MM.1S (cell line): ENCODE measurements around the gene ABO.
"Not testable (repeated sequence)": the region's sequence is repeated elsewhere in the genome, so short reads cannot be mapped to it uniquely, and the experiment has no call there.

Experiments
- DNase-seq: peaks from one replicate; pipeline ENCODE4 v3.0.0-alpha.2; 2015
- H2AFZ ChIP-seq: fragments of 300-600 bp; sonication (generic); 2 replicates; pipeline ENCODE4 v1.6.0; 2016; ENCODE audit warnings: antibody characterized with exemption, low read length
- H3F3A ChIP-seq: fragments of 300-600 bp; sonication (generic); 2 replicates; pipeline ENCODE4 v1.6.1; 2016; ENCODE audit warnings: mild to moderate bottlenecking, antibody characterized with exemption, low read length, moderate library complexity, mixed read lengths; ENCODE audit not compliant: insufficient read depth
- H3K27ac ChIP-seq: fragments of 300-600 bp; sonication (generic); 2 replicates; pipeline ENCODE4 v1.5.1; 2016; ENCODE audit warnings: mild to moderate bottlenecking, low read length
- H3K27me3 ChIP-seq: fragments of 300-600 bp; sonication (generic); replicated peaks from 2 replicates; pipeline ENCODE4 v1.6.0; 2016; ENCODE audit warnings: low read length; ENCODE audit not compliant: insufficient read depth
- H3K36me3 ChIP-seq: fragments of 300-600 bp; sonication (generic); replicated peaks from 2 replicates; pipeline ENCODE4 v1.6.1; 2016; ENCODE audit warnings: mild to moderate bottlenecking, low read length, mixed read lengths; ENCODE audit not compliant: insufficient read depth
- H3K4me1 ChIP-seq: fragments of 300-600 bp; sonication (generic); 2 replicates; pipeline ENCODE4 v1.6.1; 2016; ENCODE audit warnings: low read length, mixed read lengths
- H3K4me2 ChIP-seq: fragments of 300-600 bp; sonication (generic); 2 replicates; pipeline ENCODE4 v1.6.0; 2016; ENCODE audit warnings: low read depth, low read length
- H3K4me3 ChIP-seq: fragments of 300-600 bp; sonication (generic); 2 replicates; pipeline ENCODE4 v1.5.1; 2016; ENCODE audit warnings: low read length, mixed read lengths
- H3K79me2 ChIP-seq: fragments of 300-600 bp; sonication (generic); 2 replicates; pipeline ENCODE4 v1.6.1; 2016; ENCODE audit warnings: mixed run types, low read length, mixed read lengths
- H3K9ac ChIP-seq: fragments of 300-600 bp; sonication (generic); 2 replicates; pipeline ENCODE4 v1.6.1; 2016; ENCODE audit warnings: low read length, mixed read lengths
- H3K9me2 ChIP-seq: fragments of 300-600 bp; sonication (generic); replicated peaks from 2 replicates; pipeline ENCODE4 v1.6.1; 2016; ENCODE audit warnings: mild to moderate bottlenecking, low read length, mixed read lengths; ENCODE audit not compliant: insufficient read depth
- H3K9me3 ChIP-seq: fragments of 300-600 bp; sonication (generic); replicated peaks from 2 replicates; pipeline ENCODE4 v1.6.1; 2016; ENCODE audit warnings: mild to moderate bottlenecking, low read length, mixed read lengths; ENCODE audit not compliant: insufficient read depth
- H4K20me1 ChIP-seq: fragments of 300-600 bp; sonication (generic); 2 replicates; pipeline ENCODE4 v1.6.1; 2016; ENCODE audit warnings: mild to moderate bottlenecking, low read length, moderate library complexity, mixed read lengths; ENCODE audit not compliant: insufficient read depth
- CTCF ChIP-seq: fragments of 300-600 bp; sonication (generic); IDR thresholded peaks from 2 replicates; pipeline ENCODE4 v1.5.1; 2016; ENCODE audit warnings: antibody characterized with exemption, low read length, mixed read lengths
- EZH2 ChIP-seq: fragments of 300-600 bp; sonication (generic); optimal IDR thresholded peaks from 2 replicates; pipeline ENCODE3; 2017; ENCODE audit warnings: low read depth, mild to moderate bottlenecking, antibody characterized with exemption, low read length, mixed read lengths
- EZH2phosphoT487 ChIP-seq: fragments of 300-600 bp; sonication (generic); IDR thresholded peaks from 2 replicates; pipeline ENCODE4 v1.6.1; 2018; ENCODE audit warnings: antibody characterized with exemption, low read length

The ABO gene

GRCh38 chr9:133230093-133230492 lies 44.9 kb downstream of the ABO start:
- no peaks in the 10 kb centered on the region for H3K9me2 ChIP-seq
- peaks cover 89% of the 10 kb centered on the region for H3K27me3 ChIP-seq
- H3K9ac ChIP-seq: no peak overlapping the region
- H3F3A ChIP-seq: no peaks in the 10 kb centered on the region
- H3K4me3 ChIP-seq: no peak overlapping the region
- H2AFZ ChIP-seq: no peak overlapping the region
- H3K36me3 ChIP-seq: no peaks in the 10 kb centered on the region
- no peaks in the 10 kb centered on the region for H3K79me2 ChIP-seq
- H3K9me3 ChIP-seq: no peaks in the 10 kb centered on the region
- no peaks in the 10 kb centered on the region for H4K20me1 ChIP-seq
- H3K27ac ChIP-seq: no peak overlapping the region
- no peak overlapping the region for H3K4me2 ChIP-seq
- DNase-seq: no peak
- H3K4me1 ChIP-seq: no peaks in the 10 kb centered on the region
- no peak for TF ChIP-seq EZH2
- TF ChIP-seq CTCF: no peak
- no peak for TF ChIP-seq EZH2phosphoT487

GRCh38 chr9:133228474-133229193 lies 46.4 kb downstream of the ABO start:
- H3F3A ChIP-seq, H3K4me2 ChIP-seq, H3K4me3 ChIP-seq, H3K79me2 ChIP-seq, H3K36me3 ChIP-seq, H3K9me3 ChIP-seq, H2AFZ ChIP-seq, DNase-seq, H3K9ac ChIP-seq, H3K4me1 ChIP-seq, H3K9me2 ChIP-seq, H4K20me1 ChIP-seq, H3K27ac ChIP-seq: not testable (repeated sequence)
- H3K27me3 ChIP-seq: peaks cover 85% of the 10 kb centered on the region

GRCh38 chr9:133227996-133228395 lies 47.0 kb downstream of the ABO start:
- not testable (repeated sequence) for H3K4me3 ChIP-seq, H3K9me2 ChIP-seq, H2AFZ ChIP-seq, H3K79me2 ChIP-seq, H3F3A ChIP-seq, H3K4me1 ChIP-seq, H4K20me1 ChIP-seq, H3K9me3 ChIP-seq, H3K27ac ChIP-seq, H3K9ac ChIP-seq, DNase-seq, H3K4me2 ChIP-seq, H3K36me3 ChIP-seq
- peaks cover 83% of the 10 kb centered on the region for H3K27me3 ChIP-seq

GRCh38 chr9:133227242-133227860 lies 47.6 kb downstream of the ABO start:
- Histone ChIP-seq H4K20me1 (no peaks in the 10 kb centered on the region), H3K27me3 (peaks cover 84% of the 10 kb centered on the region), H3K79me2 (no peaks in the 10 kb centered on the region), H3K9ac (no peak overlapping the region), H3K9me2 (no peaks in the 10 kb centered on the region), H3K4me1 (no peaks in the 10 kb centered on the region), H2AFZ (no peak overlapping the region), H3K4me3 (no peak overlapping the region), H3K4me2 (no peak overlapping the region), H3K27ac (no peak overlapping the region), H3K9me3 (no peaks in the 10 kb centered on the region), H3F3A (no peaks in the 10 kb centered on the region), H3K36me3 (no peaks in the 10 kb centered on the region)
- TF ChIP-seq CTCF: no peak
- no peak for TF ChIP-seq EZH2
- no peak for TF ChIP-seq EZH2phosphoT487
- no peak for DNase-seq
